KMS-11 (cell line): Measurements from ENCODE around the gene FAM180A.

Source experiments
- H2AFZ ChIP-seq: fragments of 200-600 bp; sonication (generic); 2 replicates; pipeline ENCODE4 v1.6.1; 2016; ENCODE audit warnings: antibody characterized with exemption, mixed run types, low read depth
- H3K27ac ChIP-seq: fragments of 200-600 bp; sonication (generic); 2 replicates; pipeline ENCODE4 v1.6.1; 2016; ENCODE audit warnings: mild to moderate bottlenecking, mixed run types
- H3K27me3 ChIP-seq: fragments of 200-600 bp; sonication (generic); 2 replicates; pipeline ENCODE4 v1.6.1; 2017; ENCODE audit warnings: mild to moderate bottlenecking, low read depth, mixed run types, moderate library complexity; ENCODE audit not compliant: insufficient read depth
- H3K36me3 ChIP-seq: fragments of 200-600 bp; sonication (generic); 2 replicates; pipeline ENCODE4 v1.6.1; 2017; ENCODE audit warnings: mild to moderate bottlenecking, mixed run types; ENCODE audit not compliant: insufficient read depth
- H3K4me1 ChIP-seq: fragments of 200-600 bp; sonication (generic); 2 replicates; pipeline ENCODE4 v1.6.1; 2016; ENCODE audit warnings: mild to moderate bottlenecking, low read depth, mixed run types; ENCODE audit not compliant: poor library complexity, severe bottlenecking
- H3K4me2 ChIP-seq: fragments of 200-600 bp; sonication (generic); 2 replicates; pipeline ENCODE4 v1.7.0; 2016; ENCODE audit warnings: mild to moderate bottlenecking, mixed run types
- H3K4me3 ChIP-seq: fragments of 200-600 bp; sonication (generic); IDR thresholded peaks from 2 replicates; pipeline ENCODE4 v1.6.1; 2017; ENCODE audit warnings: low read depth, low read length, mixed read lengths; ENCODE audit not compliant: insufficient read depth
- H3K79me2 ChIP-seq: fragments of 200-600 bp; sonication (generic); 2 replicates; pipeline ENCODE4 v1.6.1; 2016; ENCODE audit warnings: low read depth, mixed run types; ENCODE audit not compliant: insufficient read depth
- H3K9ac ChIP-seq: fragments of 200-600 bp; sonication (generic); 2 replicates; pipeline ENCODE4 v1.6.1; 2016; ENCODE audit warnings: mild to moderate bottlenecking, mixed run types
- H4K20me1 ChIP-seq: fragments of 200-600 bp; sonication (generic); 2 replicates; pipeline ENCODE4 v1.6.1; 2016; ENCODE audit warnings: mild to moderate bottlenecking, mixed run types; ENCODE audit not compliant: insufficient read depth
- CTCF ChIP-seq: fragments of 200-600 bp; sonication (generic); conservative IDR thresholded peaks from 2 replicates; pipeline ENCODE4 v1.6.1; 2017; ENCODE audit warnings: low read depth, mild to moderate bottlenecking, antibody characterized with exemption, low read length, moderate library complexity, mixed read lengths

Gene FAM180A

GRCh38 chr7:135718219-135718618, 30.4 kb downstream of the FAM180A start:
- H3K27me3 ChIP-seq = no peaks in the 10 kb centered on the region
- H3K36me3 ChIP-seq = no peaks in the 10 kb centered on the region
- no peak overlapping the region for H3K4me3 ChIP-seq
- H4K20me1 ChIP-seq = no peaks in the 10 kb centered on the region
- no peak overlapping the region for H3K4me2 ChIP-seq
- no peaks in the 10 kb centered on the region for H3K4me1 ChIP-seq
- TF ChIP-seq CTCF = no peak
- H2AFZ ChIP-seq = no peak overlapping the region
- no peak overlapping the region for H3K27ac ChIP-seq
- H3K9ac ChIP-seq = no peak overlapping the region
- no peaks in the 10 kb centered on the region for H3K79me2 ChIP-seq

GRCh38 chr7:135717693-135718092, 30.9 kb downstream of the FAM180A start:
- no peaks in the 10 kb centered on the region for H3K79me2 ChIP-seq
- no peaks in the 10 kb centered on the region for H3K4me1 ChIP-seq
- no peak overlapping the region for H3K9ac ChIP-seq
- no peak overlapping the region for H2AFZ ChIP-seq
- no peak overlapping the region for H3K4me2 ChIP-seq
- H4K20me1 ChIP-seq = no peaks in the 10 kb centered on the region
- no peak for TF ChIP-seq CTCF
- H3K36me3 ChIP-seq = no peaks in the 10 kb centered on the region
- no peak overlapping the region for H3K4me3 ChIP-seq
- no peaks in the 10 kb centered on the region for H3K27me3 ChIP-seq
- H3K27ac ChIP-seq = no peak overlapping the region

- Histone ChIP-seq H3K36me3 (no peaks in the 10 kb centered on the region), H3K9ac (no peak overlapping the region), H3K27ac (no peak overlapping the region), H3K4me2 (no peak overlapping the region), H4K20me1 (no peaks in the 10 kb centered on the region), H3K4me3 (no peak overlapping the region), H3K4me1 (no peaks in the 10 kb centered on the region), H3K79me2 (no peaks in the 10 kb centered on the region), H2AFZ (no peak overlapping the region), H3K27me3 (no peaks in the 10 kb centered on the region)
- TF ChIP-seq CTCF = no peak
Measured at GRCh38 chr7:135716677-135717238, 31.9 kb downstream of the FAM180A start.

- Histone ChIP-seq H3K36me3 (no peaks in the 10 kb centered on the region), H2AFZ (no peak overlapping the region), H4K20me1 (no peaks in the 10 kb centered on the region), H3K4me2 (no peak overlapping the region), H3K4me3 (no peak overlapping the region), H3K79me2 (no peaks in the 10 kb centered on the region), H3K27me3 (no peaks in the 10 kb centered on the region), H3K4me1 (no peaks in the 10 kb centered on the region), H3K9ac (no peak overlapping the region), H3K27ac (no peak overlapping the region)
- TF ChIP-seq CTCF = no peak
Measured at GRCh38 chr7:135715673-135716072, 32.9 kb downstream of the FAM180A start.
